ENCODE results near the gene BRSK1.
A peak's percentile ranks its signal among the peaks of the same experiment; 100 is the strongest.

BRSK1 gene

GRCh38 chr19:55283548-55284377 lies at the start of gene BRSK1:
BRSK1 (plus strand) TSS chr19:55283997; CDS start chr19:55284443, 446 bp downstream.
- no peak for DNase-seq

GRCh38 chr19:55238030-55238429 lies 45.8 kb upstream of the BRSK1 start:
- no peak for DNase-seq

- DNase-seq, result no peak
Observed at GRCh38 chr19:55239004-55239403, 44.8 kb upstream of the BRSK1 start.

GRCh38 chr19:55240713-55241020 lies 43.1 kb upstream of the BRSK1 start:
- DNase-seq, result no peak

GRCh38 chr19:55241143-55241934 lies 42.5 kb upstream of the BRSK1 start:
- DNase-seq, result no peak

- no peak for DNase-seq
Observed at GRCh38 chr19:55241935-55242464, 41.8 kb upstream of the BRSK1 start.

GRCh38 chr19:55242517-55242916 lies 41.3 kb upstream of the BRSK1 start:
- DNase-seq, result no peak

GRCh38 chr19:55244004-55244680 lies 39.7 kb upstream of the BRSK1 start:
- DNase-seq, result no peak

- DNase-seq, result no peak
Observed at GRCh38 chr19:55245236-55245904, 38.4 kb upstream of the BRSK1 start.

GRCh38 chr19:55246462-55247451 lies 37.0 kb upstream of the BRSK1 start:
- no peak for DNase-seq

- DNase-seq, result no peak
Observed at GRCh38 chr19:55247621-55248099, 36.1 kb upstream of the BRSK1 start.

GRCh38 chr19:55248166-55248675 lies 35.6 kb upstream of the BRSK1 start:
- no peak for DNase-seq

- DNase-seq, result peak; percentile 41
Observed at GRCh38 chr19:55248704-55249103, 35.1 kb upstream of the BRSK1 start.

- no peak for DNase-seq
Observed at GRCh38 chr19:55249841-55250240, 34.0 kb upstream of the BRSK1 start.

GRCh38 chr19:55250262-55251036 lies 33.3 kb upstream of the BRSK1 start:
- no peak for DNase-seq

- peak; percentile 90 for DNase-seq
Observed at GRCh38 chr19:55251341-55252081, 32.3 kb upstream of the BRSK1 start.

GRCh38 chr19:55252760-55253663 lies 30.8 kb upstream of the BRSK1 start:
- DNase-seq, result peak; percentile 56

- DNase-seq, result peak; percentile 82
Observed at GRCh38 chr19:55253842-55254624, 29.8 kb upstream of the BRSK1 start.

All from hematopoietic multipotent progenitor cell treated with erythropoietin and hydrocortisone succinate and interleukin-3 and kit ligand, for 6 days (in vitro differentiated cells).